Suppressor macrophage treated with lipopolysaccharide for 4 hours (primary cell): ENCODE measurements around the gene ZNF804B.

Source experiments
- DNase-seq: peaks from one replicate; pipeline ENCODE4 v3.0.0-alpha.2; 2020

Gene ZNF804B

GRCh38 chr7:88759230-88760135 is at the start of gene ZNF804B:
Gene ZNF804B (plus strand): TSS chr7:88759700. CDS start chr7:88759977, 277 bp downstream.
- no peak for DNase-seq

GRCh38 chr7:88735920-88736319 is 23.6 kb upstream of the ZNF804B start:
- DNase-seq = no peak

GRCh38 chr7:88737632-88738031 is 21.9 kb upstream of the ZNF804B start:
- DNase-seq = no peak

- DNase-seq = no peak
Measured at GRCh38 chr7:88746126-88746525, 13.4 kb upstream of the ZNF804B start.

GRCh38 chr7:88756802-88757201 is 2.7 kb upstream of the ZNF804B start:
- DNase-seq = no peak

GRCh38 chr7:88757371-88757770 is 2.1 kb upstream of the ZNF804B start:
- DNase-seq = no peak

- no peak for DNase-seq
Measured at GRCh38 chr7:88758381-88759229, 895 bp upstream of the ZNF804B start.

- no peak for DNase-seq
Measured at GRCh38 chr7:88760136-88760515, 626 bp downstream of the ZNF804B start.

- DNase-seq = no peak
Measured at GRCh38 chr7:88761779-88762178, 2.3 kb downstream of the ZNF804B start.

- DNase-seq = no peak
Measured at GRCh38 chr7:88771417-88771816, 11.9 kb downstream of the ZNF804B start.

GRCh38 chr7:88772776-88773175 is 13.3 kb downstream of the ZNF804B start:
- DNase-seq = no peak

- DNase-seq = no peak
Measured at GRCh38 chr7:88775838-88776237, 16.3 kb downstream of the ZNF804B start.

- DNase-seq = no peak
Measured at GRCh38 chr7:88787777-88788176, 28.3 kb downstream of the ZNF804B start.

- peak; percentile 20 for DNase-seq
Measured at GRCh38 chr7:88789480-88790064, 30.1 kb downstream of the ZNF804B start.

- no peak for DNase-seq
Measured at GRCh38 chr7:88791891-88792290, 32.4 kb downstream of the ZNF804B start.

GRCh38 chr7:88792361-88792760 is 32.9 kb downstream of the ZNF804B start:
- DNase-seq = no peak

GRCh38 chr7:88795553-88795952 is 36.1 kb downstream of the ZNF804B start, which contains the start of gene TEX47:
Gene TEX47 (minus strand): TSS chr7:88795737. CDS start chr7:88794942, 795 bp downstream.
- no peak for DNase-seq

- no peak for DNase-seq
Measured at GRCh38 chr7:88801046-88801445, 41.5 kb downstream of the ZNF804B start.

- no peak for DNase-seq
Measured at GRCh38 chr7:88806280-88807037, 47.0 kb downstream of the ZNF804B start.

- no peak for DNase-seq
Measured at GRCh38 chr7:88818552-88818951, 59.1 kb downstream of the ZNF804B start.

- no peak for DNase-seq
Measured at GRCh38 chr7:88826222-88826621, 66.7 kb downstream of the ZNF804B start.

- DNase-seq = peak; percentile 46
Measured at GRCh38 chr7:88835147-88835728, 75.7 kb downstream of the ZNF804B start.
